NOMO-1 (cell line): ENCODE results near the gene OR10C1.

Experiments
- DNase-seq, 2 experiments: peaks; one replicate each; lab custom pipeline; 2025; ENCODE audit not compliant: unreplicated experiment in 2 of 2; lab: John Stamatoyannopoulos, UW

OR10C1 gene

GRCh38 chr6:29474996-29475395 lies 35.9 kb downstream of the OR10C1 start:
- no peak for DNase-seq

- DNase-seq, result no peak
These were observed 38.9 kb downstream of the OR10C1 start for GRCh38 chr6:29477923-29478450.

GRCh38 chr6:29478740-29479139 lies 39.6 kb downstream of the OR10C1 start:
- no peak for DNase-seq

- DNase-seq, result no peak
These were observed 40.5 kb downstream of the OR10C1 start for GRCh38 chr6:29479560-29479959.

GRCh38 chr6:29483186-29483585 lies 44.1 kb downstream of the OR10C1 start:
- no peak for DNase-seq

- DNase-seq, result no peak
These were observed 44.6 kb downstream of the OR10C1 start for GRCh38 chr6:29483735-29484134.

- no peak for DNase-seq
These were observed 47.5 kb downstream of the OR10C1 start for GRCh38 chr6:29486577-29486976.

GRCh38 chr6:29487131-29487530 lies 48.0 kb downstream of the OR10C1 start:
- no peak for DNase-seq

GRCh38 chr6:29487660-29488059 lies 48.6 kb downstream of the OR10C1 start, which contains the start of gene MAS1L:
TSS of gene MAS1L (minus strand) at chr6:29487956. CDS start at chr6:29487902, 54 bp downstream.
- DNase-seq, result no peak

GRCh38 chr6:29488874-29489273 lies 49.8 kb downstream of the OR10C1 start:
- no peak for DNase-seq

- no peak for DNase-seq
These were observed 50.2 kb downstream of the OR10C1 start for GRCh38 chr6:29489286-29489685.

GRCh38 chr6:29490055-29490454 lies 50.9 kb downstream of the OR10C1 start:
- no peak for DNase-seq

- DNase-seq, result peak; percentile 7 to 29
These were observed 51.4 kb downstream of the OR10C1 start for GRCh38 chr6:29490552-29490951.
